ENCODE data around the gene ITGA2B.

GRCh38 chr17:44390250-44390870, 911 bp upstream of the ITGA2B start:
- no peak for TF ChIP-seq CTCF (IDR thresholded peaks at IDR 0.05; ENCODE audit: low read length)
- TF ChIP-seq EZH2 (IDR thresholded peaks at IDR 0.05; ENCODE audit: borderline replicate concordance, low read length) = no peak
